Activated T-helper 2 cell treated with anti-CD3 and anti-CD28 coated beads, Interferon-gamma antibody, Interleukin-2, Interleukin-4, amounts not matched to agents 10 μg/mL and 5 μg/mL and 100 μg/mL, durations not matched to agents 14 hours and 24 hours and 36 hours (primary cell): Measurements from ENCODE around the gene PAM. TPM values are rescaled to one million over a fixed set of nuclear protein-coding genes. Genes with fewer than 3 reads are reported as not detected.

Experiments
- DNase-seq: peaks from one replicate; pipeline ENCODE4 v3.0.0; 2021; ENCODE audit warnings: low spot score
- H3K27ac Mint-ChIP-seq: one replicate; pipeline ENCODE4 v1.8.0; 2021; ENCODE audit warnings: mixed read lengths
- H3K27me3 Mint-ChIP-seq: one replicate; pipeline ENCODE4 v1.8.0; 2021; ENCODE audit warnings: low read depth, mixed read lengths
- H3K36me3 Mint-ChIP-seq: one replicate; pipeline ENCODE4 v1.8.0; 2021; ENCODE audit warnings: low read depth, mixed read lengths
- H3K4me1 Mint-ChIP-seq: one replicate; pipeline ENCODE4 v1.8.0; 2021; ENCODE audit warnings: low read depth, mixed read lengths
- H3K4me3 Mint-ChIP-seq: one replicate; pipeline ENCODE4 v1.8.0; 2021; ENCODE audit warnings: low read depth, mild to moderate bottlenecking, moderate library complexity, mixed read lengths
- H3K9me3 Mint-ChIP-seq: one replicate; pipeline ENCODE4 v1.8.0; 2021; ENCODE audit warnings: mixed read lengths
- intact Hi-C: fragments of 100-400 bp; cut with micrococcal nuclease; formaldehyde crosslinking; loops from one replicate; pipeline ENCODE4 v1.15.1; 2023
- total RNA-seq: library from RNA; stranded (reverse); gene quantifications from 2 replicates; pipeline ENCODE4 v1.2.3, GENCODE V29; 2022

The PAM gene
- total RNA-seq, 1 donor from 2014 or later, result 48.0 TPM

DNA sequence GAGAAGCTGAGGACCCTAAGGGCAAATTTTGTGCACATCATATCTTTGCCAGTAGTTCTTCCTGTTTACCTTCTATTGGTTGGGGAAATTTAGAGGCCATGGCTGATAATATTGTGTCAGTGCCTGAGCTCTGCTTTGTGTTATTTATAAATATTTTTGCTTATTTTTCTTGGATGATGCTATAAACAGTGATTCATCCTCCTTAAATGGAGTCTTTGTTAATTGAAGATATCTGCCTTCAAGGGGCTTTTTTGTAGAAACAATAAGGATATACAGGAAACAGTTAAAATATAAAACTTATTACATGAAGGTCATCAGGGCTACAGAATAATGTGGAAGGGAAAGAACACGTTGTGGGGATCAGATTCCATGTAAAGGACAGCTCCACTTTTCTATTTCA is 78.0 kb downstream of the PAM start:
- Mint-ChIP-seq H3K36me3 (no peaks in the 10 kb centered on the region), H3K4me1 (peaks cover 11% of the 10 kb centered on the region)
- intact Hi-C loops, result no loop called here

GRCh38 chr5:102834438-102834964 is 79.4 kb downstream of the PAM start:
- intact Hi-C loops, result no loop called here
- H3K27ac Mint-ChIP-seq, result no peak overlapping the region
- no peaks in the 10 kb centered on the region for H3K9me3 Mint-ChIP-seq
- no peaks in the 10 kb centered on the region for H3K27me3 Mint-ChIP-seq
- no peaks in the 10 kb centered on the region for H3K36me3 Mint-ChIP-seq
- no peak overlapping the region for H3K4me3 Mint-ChIP-seq
- H3K4me1 Mint-ChIP-seq, result peaks cover 11% of the 10 kb centered on the region
- no peak for DNase-seq

More for the DNA sequence above, 78.0 kb downstream of the PAM start:
- no peak overlapping the region for H3K4me3 Mint-ChIP-seq
- H3K27ac Mint-ChIP-seq, result no peak overlapping the region
- H3K27me3 Mint-ChIP-seq, result no peaks in the 10 kb centered on the region
- H3K9me3 Mint-ChIP-seq, result no peaks in the 10 kb centered on the region
- DNase-seq, result no peak

- peaks cover 11% of the 10 kb centered on the region for H3K4me1 Mint-ChIP-seq
- no peak for DNase-seq
- H3K9me3 Mint-ChIP-seq, result no peaks in the 10 kb centered on the region
- H3K4me3 Mint-ChIP-seq, result no peak overlapping the region
- H3K27ac Mint-ChIP-seq, result no peak overlapping the region
- no peaks in the 10 kb centered on the region for H3K27me3 Mint-ChIP-seq
- H3K36me3 Mint-ChIP-seq, result no peaks in the 10 kb centered on the region
- intact Hi-C loops, result no loop called here
Observed at GRCh38 chr5:102835717-102836116, 80.6 kb downstream of the PAM start.

DNA sequence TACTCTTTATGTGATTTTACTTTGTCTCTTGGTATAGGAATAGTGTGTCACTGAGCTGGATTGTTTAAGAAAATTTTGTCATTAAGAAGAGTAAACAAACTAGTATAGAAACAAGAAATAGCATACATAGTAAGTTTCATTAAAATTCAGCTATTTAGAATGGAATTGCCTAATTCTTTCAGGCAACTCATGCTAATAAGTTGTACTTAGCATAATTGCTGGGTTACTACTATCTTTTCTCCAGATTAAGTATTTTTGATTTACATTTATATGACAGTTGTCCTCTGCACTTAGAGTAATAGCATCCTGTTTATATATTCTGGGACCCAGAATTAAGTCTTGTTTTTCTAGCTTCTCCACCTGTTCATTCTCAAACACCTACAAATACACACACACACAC is 85.9 kb downstream of the PAM start:
- Mint-ChIP-seq H3K4me1 (peaks cover 1% of the 10 kb centered on the region), H3K4me3 (no peak overlapping the region), H3K9me3 (no peaks in the 10 kb centered on the region), H3K36me3 (no peaks in the 10 kb centered on the region), H3K27ac (no peak overlapping the region), H3K27me3 (no peaks in the 10 kb centered on the region)
- intact Hi-C loops, result no loop called here
- DNase-seq, result no peak

DNA sequence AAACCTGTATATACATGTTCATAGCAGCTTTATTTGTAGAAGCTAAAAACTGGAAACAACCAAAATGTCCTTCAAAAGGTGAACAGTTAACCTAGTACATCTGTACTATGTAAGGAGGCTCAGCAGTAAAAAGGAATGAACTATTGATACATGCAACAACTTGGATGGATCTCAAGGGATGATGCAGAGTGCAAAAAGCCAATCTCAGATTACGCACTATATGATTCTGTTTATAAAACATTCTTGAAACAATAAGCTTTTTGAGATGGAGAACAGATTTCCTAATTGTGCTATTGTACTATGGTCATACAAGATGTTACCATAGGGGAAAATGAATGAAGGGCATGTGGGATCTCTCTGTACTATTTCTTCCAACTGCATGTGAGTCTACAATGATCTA is 88.9 kb downstream of the PAM start:
- DNase-seq, result no peak
- Mint-ChIP-seq H3K4me3 (no peak overlapping the region), H3K27ac (no peak overlapping the region), H3K36me3 (peaks cover 10% of the 10 kb centered on the region), H3K27me3 (no peaks in the 10 kb centered on the region), H3K9me3 (no peaks in the 10 kb centered on the region), H3K4me1 (peaks cover 1% of the 10 kb centered on the region)
- intact Hi-C loops, result no loop called here

DNA sequence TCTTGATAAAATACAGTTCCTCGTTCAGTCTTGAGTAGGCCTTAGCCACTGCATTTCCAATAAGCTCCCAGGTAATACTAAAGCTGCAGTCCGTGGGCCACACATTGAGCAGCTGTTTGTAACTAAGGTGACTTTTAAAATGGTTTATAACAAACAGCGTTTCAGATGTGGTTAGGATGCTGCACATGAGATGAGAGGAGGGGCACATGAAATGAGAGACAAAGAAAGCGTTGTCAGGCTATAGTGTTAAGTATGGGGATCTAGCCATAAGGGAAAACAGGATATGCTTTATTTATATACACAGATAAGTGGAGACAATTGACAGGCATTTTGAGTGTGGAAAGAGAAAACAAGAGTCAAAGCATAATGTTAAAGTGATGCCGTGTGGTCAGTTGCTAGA is 89.9 kb downstream of the PAM start:
- Mint-ChIP-seq H3K9me3 (no peaks in the 10 kb centered on the region), H3K27me3 (no peaks in the 10 kb centered on the region), H3K27ac (no peak overlapping the region), H3K4me3 (no peak overlapping the region), H3K36me3 (peaks cover 10% of the 10 kb centered on the region), H3K4me1 (peaks cover 1% of the 10 kb centered on the region)
- DNase-seq, result no peak
- intact Hi-C loops, result no loop called here

DNA sequence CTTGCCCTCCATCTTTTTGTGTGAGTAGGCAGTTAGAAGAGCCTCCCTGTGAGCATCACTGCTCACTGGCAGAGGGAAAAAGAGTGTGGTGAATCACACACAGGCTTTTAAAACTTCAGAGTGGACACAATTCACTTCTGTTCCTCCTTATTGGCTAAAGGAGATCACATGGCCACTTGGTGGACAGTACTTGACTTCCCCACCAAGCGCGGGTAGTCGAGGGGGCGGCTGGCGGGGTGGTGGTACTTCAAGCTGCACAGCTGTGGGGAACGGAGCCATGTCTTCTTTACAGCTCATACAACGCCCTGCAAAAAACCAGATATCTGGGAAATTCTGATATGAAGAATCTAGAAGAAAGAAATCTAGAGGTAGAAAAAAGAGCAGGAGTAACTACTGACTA is 95.4 kb downstream of the PAM start:
- Mint-ChIP-seq H3K9me3 (no peaks in the 10 kb centered on the region), H3K4me3 (no peak overlapping the region), H3K36me3 (peaks cover 10% of the 10 kb centered on the region), H3K27ac (no peak overlapping the region), H3K4me1 (peaks cover 1% of the 10 kb centered on the region), H3K27me3 (no peaks in the 10 kb centered on the region)
- intact Hi-C loops, result no loop called here
- DNase-seq, result no peak

DNA sequence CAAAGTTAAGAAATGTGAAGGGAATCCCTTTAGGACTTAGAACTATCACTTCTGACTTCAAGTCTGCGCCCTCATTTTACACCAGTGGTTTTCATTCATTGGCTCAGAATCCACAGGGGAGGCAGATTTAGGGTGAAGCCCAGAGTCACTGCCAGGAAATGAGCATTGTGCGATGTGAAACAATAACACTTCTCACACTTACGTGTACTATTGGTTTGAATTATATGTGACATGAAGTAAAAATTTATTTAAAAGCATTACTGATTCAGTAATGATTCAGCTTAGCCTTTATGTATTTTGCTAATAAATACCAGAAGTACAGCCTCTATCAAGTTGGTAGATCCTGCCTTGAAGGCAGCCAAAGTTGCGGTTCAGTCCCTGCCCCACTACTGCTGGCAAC is 98.6 kb downstream of the PAM start:
- Mint-ChIP-seq H3K27ac (no peak overlapping the region), H3K27me3 (no peaks in the 10 kb centered on the region), H3K36me3 (no peaks in the 10 kb centered on the region), H3K4me1 (peaks cover 4% of the 10 kb centered on the region), H3K9me3 (no peaks in the 10 kb centered on the region), H3K4me3 (no peak overlapping the region)
- DNase-seq, result no peak
- intact Hi-C loops, result no loop called here

- Mint-ChIP-seq H3K36me3 (no peaks in the 10 kb centered on the region), H3K9me3 (no peaks in the 10 kb centered on the region), H3K4me1 (peaks cover 4% of the 10 kb centered on the region), H3K4me3 (no peak overlapping the region), H3K27me3 (no peaks in the 10 kb centered on the region), H3K27ac (no peak overlapping the region)
- intact Hi-C loops, result no loop called here
- DNase-seq, result no peak
Observed at GRCh38 chr5:102855681-102856388, 100.7 kb downstream of the PAM start.

- H3K27me3 Mint-ChIP-seq, result no peaks in the 10 kb centered on the region
- no peak overlapping the region for H3K27ac Mint-ChIP-seq
- no peak overlapping the region for H3K4me3 Mint-ChIP-seq
- DNase-seq, result no peak
- intact Hi-C loops, result no loop called here
- H3K9me3 Mint-ChIP-seq, result no peaks in the 10 kb centered on the region
- peaks cover 4% of the 10 kb centered on the region for H3K4me1 Mint-ChIP-seq
- H3K36me3 Mint-ChIP-seq, result no peaks in the 10 kb centered on the region
Observed at GRCh38 chr5:102856389-102856777, 101.3 kb downstream of the PAM start.

DNA sequence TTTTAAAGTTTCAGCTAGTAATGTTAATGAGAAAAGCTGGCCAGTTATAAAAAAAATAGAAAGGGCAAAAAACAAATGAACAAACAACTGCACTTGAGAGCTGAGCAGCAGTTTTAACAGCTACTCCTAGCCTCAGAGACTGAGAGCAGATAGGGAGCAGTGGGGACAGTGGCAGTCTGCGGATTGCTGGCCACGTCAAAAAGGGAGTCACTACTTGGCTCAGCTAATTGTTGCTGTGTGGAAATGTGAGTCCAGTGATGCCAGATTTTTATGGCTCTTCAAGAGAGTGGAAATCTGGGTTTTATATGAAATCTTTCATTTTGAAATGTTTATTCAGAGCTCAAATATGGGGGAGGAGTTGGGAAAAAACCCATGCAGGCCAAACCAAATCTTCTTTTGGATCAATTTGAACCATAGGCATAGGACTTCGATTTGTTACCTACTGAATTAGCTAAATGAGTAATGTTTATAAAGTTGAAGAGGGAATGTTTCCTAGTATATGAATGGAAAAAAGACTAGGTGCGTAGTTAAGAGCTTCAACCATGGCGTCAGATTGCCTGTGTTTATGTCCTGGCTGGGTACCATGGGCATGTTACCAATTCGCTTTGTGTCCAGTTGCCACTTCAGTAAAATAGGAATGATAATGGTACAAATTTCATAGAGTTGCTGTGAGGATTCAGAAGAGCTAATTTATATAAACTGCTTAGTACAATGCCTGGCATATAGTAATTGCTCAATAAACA is 102.1 kb downstream of the PAM start:
- H3K4me3 Mint-ChIP-seq, result no peak overlapping the region
- H3K9me3 Mint-ChIP-seq, result no peaks in the 10 kb centered on the region
- no peak for DNase-seq
- intact Hi-C loops, result no loop called here
- H3K36me3 Mint-ChIP-seq, result no peaks in the 10 kb centered on the region
- no peak overlapping the region for H3K27ac Mint-ChIP-seq
- peaks cover 4% of the 10 kb centered on the region for H3K4me1 Mint-ChIP-seq
- H3K27me3 Mint-ChIP-seq, result no peaks in the 10 kb centered on the region

GRCh38 chr5:102858221-102858620 is 103.1 kb downstream of the PAM start:
- intact Hi-C loops, result no loop called here
- no peak for DNase-seq
- Mint-ChIP-seq H3K4me1 (peaks cover 4% of the 10 kb centered on the region), H3K27ac (no peak overlapping the region), H3K4me3 (no peak overlapping the region), H3K36me3 (no peaks in the 10 kb centered on the region), H3K27me3 (peaks cover 1% of the 10 kb centered on the region), H3K9me3 (no peaks in the 10 kb centered on the region)

- Mint-ChIP-seq H3K27ac (no peak overlapping the region), H3K4me3 (no peak overlapping the region), H3K27me3 (peaks cover 2% of the 10 kb centered on the region), H3K4me1 (peaks cover 5% of the 10 kb centered on the region), H3K36me3 (no peaks in the 10 kb centered on the region), H3K9me3 (no peaks in the 10 kb centered on the region)
- DNase-seq, result no peak
- intact Hi-C loops, result no loop called here
Observed at GRCh38 chr5:102858808-102859207, 103.7 kb downstream of the PAM start.
